ENCODE measurements around the gene CDH24.
A peak's percentile ranks its signal among the peaks of the same experiment; 100 is the strongest.

The CDH24 gene

GRCh38 chr14:23091294-23092225 lies 34.2 kb upstream of the CDH24 start:
- no peak for DNase-seq (ENCODE audit: low read depth, low spot score)

DNA sequence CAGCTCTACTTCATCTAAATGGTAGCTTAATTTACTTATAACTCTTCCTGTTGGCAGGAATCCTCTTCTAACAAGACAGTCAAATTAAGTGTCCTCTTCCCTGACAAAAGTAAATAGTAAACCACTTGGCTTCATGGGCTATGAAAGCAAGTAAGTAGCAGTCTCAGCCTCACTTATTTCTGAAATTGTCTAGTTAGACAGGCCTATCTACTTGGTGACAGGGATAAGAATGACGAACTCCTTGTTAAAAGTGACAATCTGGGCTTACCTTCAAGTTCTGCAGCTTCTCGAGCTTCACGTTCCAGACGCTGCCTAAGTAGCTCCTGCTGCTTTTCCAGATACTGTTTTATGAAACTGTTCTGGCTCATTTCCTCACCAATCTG lies 32.9 kb upstream of the CDH24 start:
- DNase-seq (ENCODE audit: low read depth, low spot score): no peak

- DNase-seq (ENCODE audit: low read depth, low spot score): no peak
These were observed 32.4 kb upstream of the CDH24 start for GRCh38 chr14:23089498-23090253.

GRCh38 chr14:23086565-23086964 lies 29.2 kb upstream of the CDH24 start:
- DNase-seq (ENCODE audit: low read depth, low spot score): no peak

DNA sequence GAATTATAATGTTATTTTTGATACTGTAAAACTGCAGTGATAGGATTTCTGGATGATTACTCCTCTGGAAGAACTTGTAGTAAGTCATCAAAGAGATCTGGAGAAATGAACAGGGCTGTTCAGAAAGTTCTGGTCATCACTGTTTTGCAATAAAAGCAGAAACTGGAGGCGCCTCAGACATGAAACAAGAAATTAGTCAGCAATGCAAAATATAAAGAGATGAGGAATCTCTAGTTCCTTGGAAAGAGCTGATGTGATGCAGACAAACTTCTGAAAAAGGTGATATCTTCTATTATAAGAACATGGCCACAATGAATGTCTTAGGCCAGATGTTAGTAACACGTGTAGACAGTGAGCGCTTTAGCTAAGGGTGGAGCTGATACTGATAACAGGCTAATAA lies 28.1 kb upstream of the CDH24 start:
- DNase-seq (ENCODE audit: low read depth, low spot score): no peak

DNA sequence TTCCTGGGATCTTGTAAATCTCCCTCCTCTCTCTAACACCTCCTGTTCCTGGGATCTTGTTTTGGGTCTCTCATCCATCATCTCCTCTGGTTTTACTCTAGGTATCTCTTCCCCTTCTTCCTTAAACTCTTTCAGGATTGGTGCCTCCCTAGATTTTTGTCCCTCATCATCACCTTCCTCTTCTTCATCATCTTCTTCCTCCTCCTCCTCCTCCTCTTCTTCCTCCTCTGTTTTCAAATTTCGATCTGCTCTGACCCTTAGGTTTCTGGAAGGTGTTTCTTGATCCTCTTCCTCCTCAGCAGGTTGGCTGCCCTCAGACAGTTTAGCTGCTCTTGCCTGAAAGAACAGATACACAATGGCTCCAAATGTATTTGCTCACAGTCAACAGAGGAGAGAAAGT lies 23.2 kb upstream of the CDH24 start:
- DNase-seq (ENCODE audit: low read depth, low spot score): no peak

DNA sequence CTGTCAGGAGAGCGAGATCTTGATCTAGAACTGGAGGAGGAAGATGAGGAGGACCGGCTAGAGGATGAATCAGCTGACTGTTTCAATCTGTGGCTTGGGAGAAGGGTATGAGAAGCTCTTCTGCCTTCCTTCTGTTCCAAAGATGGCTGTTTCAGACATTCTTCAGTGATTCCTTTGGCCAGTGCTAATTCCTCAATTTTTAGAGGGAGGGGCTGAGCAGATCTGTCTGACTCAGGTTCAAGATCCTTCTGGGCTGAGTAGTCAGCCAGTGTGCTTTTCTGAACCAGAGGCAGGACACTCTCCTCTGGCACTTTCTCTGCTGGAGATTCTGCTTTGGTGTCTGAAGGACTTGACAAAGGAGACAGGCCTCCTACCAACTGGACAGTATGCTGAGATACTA lies 22.4 kb upstream of the CDH24 start:
- no peak for DNase-seq (ENCODE audit: low read depth, low spot score)

DNA sequence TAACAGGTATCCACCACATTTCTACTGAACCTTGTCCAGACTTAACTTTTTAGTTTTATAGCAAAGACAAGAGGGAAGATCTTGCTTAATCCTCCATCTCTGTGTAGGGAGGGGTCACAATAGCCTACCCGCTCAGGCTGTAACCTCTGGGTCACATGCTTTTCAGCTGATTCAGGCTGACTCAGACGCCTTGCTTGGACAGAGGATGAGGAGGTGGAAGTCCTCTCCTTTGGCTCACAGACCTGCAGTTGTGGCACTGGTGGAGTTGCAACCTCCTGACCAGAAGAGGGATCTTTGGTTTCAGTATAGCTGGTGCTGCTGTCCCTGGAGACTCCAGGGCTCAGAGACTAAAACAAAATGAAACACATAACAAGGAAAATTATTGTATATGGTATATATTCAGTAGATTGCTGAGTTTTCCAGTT lies 21.4 kb upstream of the CDH24 start:
- DNase-seq (ENCODE audit: low read depth, low spot score): no peak

DNA sequence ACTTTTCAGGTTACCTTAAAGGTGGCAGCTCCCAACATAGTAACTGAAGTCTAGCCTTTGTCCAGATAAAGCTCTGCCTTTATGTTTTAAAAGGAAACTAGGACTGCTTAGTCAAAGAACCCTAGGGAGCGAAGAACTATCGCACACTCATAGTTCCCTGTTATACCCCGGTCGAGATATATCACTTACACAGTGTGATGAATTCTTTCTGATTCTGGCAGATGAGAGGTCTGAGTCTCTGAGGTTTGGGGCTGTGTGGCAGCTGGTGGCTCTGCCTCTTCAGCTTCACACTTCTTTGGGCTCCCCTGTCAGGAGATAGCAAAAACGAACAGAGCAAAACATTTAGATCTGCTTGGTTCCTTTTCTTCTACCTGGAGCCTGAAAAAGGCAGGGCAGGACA lies 20.6 kb upstream of the CDH24 start:
- no peak for DNase-seq (ENCODE audit: low read depth, low spot score)

DNA sequence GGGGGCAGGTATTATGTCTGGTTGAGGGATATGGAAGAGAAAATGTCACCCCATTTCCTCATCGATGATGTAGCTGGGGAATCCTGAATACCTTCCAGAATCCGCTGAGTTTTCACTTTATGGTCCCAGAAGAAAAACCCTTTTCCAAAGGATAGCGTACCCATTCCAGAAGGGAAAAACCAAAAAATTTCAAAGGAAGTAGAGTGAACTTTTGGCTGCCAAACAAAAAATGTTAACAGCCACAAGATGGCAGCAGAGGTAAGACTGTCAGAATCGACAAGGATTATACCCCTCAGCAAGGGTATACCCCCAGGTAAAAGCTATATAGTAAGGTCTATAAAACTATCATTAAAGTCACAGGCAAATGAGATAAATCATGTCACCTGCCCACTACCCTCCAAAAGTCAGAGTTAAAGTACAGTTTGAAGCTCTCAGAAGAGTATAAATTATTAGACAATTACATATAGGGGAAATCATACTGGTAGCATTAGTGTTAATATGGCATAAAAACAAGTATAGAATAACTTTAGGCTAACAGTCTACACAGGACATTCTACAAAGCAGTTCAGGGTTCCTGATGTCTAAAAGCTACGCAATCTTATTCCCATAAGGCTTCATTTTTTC lies 19.6 kb upstream of the CDH24 start:
- DNase-seq (ENCODE audit: low read depth, low spot score): no peak

DNA sequence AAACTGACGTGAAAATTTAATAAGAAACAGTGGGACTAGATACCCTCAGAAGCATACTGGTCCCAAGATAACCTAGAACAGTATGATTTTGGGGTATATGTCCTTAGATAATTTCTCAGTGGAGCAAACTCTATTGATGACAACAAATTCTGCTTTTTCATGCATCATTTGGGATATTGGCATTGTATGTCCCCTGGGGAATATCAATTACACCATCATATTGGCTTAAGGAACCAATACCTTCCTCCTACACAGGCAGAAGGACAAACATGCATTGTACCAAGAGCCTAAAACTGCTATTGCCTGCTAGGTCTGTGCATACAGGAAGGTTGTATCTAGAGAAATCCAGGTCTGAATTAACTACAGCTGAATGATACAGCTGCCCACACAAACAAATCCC lies 17.6 kb upstream of the CDH24 start:
- no peak for DNase-seq (ENCODE audit: low read depth, low spot score)

DNA sequence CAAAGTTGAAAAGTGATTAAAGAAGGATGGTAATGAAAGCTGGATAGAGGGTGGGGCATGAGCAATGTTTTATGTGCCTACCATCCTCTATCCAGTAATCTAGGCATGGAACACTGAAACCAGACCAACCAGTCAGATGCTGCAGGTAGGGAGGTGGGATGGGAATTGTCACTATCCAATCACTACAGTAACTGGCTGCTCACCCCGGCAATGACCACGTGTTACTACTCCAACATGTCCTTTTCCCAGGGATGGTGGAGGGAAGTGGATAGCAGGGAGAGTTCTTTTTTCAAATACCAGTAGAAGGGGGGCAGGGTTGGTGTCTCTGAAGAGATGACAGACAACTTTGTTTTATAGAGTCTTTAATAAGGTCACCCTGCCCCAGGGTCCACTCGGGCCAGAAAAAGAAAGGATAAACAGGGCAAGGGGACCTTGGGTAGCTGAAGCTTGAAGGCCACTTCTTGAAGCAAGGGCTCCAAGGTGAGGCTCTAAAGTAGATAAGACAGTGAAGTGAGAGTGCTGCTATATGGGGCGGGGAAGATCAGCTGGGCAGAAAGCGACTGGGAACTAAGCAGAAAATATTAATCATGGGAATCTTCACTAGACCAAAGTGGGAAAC lies 14.7 kb upstream of the CDH24 start:
- no peak for DNase-seq (ENCODE audit: low read depth, low spot score)

DNA sequence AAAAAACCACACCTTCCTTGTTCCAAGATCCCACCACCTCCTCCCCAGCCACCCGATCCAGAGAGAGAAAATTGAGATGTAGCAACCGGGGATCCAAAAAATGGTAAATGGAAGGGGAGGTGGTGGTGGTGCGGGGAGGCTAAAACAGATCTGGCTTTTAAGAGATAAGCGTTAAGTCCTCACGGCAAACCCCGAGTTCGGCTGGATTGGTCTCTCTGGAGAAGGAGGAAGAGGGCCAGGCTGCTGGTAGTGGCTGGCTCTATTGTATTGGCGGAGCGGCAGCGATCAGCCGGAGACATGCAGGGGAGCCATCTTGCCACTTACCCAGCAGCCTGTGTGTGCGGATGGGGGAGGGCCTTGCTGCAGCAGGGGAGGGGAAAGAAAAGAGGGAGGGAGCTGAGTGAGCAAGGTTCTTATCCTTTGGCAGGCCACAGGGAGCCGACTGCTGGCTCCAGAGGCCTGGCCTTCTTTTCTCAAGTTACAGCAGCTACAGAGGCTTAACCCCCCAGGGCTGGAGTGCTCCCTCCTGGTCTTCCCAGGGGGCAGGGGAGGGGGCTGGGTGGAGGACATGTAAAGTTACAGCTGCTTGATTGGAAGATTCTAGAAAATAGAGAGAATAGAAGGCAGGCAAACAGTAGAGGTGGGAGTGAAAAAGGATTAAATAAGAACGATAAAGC lies 14.1 kb upstream of the CDH24 start:
- peak; percentile 54 for DNase-seq (ENCODE audit: low read depth, low spot score)

- DNase-seq (ENCODE audit: low read depth, low spot score): no peak
These were observed 13.2 kb upstream of the CDH24 start for GRCh38 chr14:23070262-23071129.

GRCh38 chr14:23069413-23069806 lies 12.1 kb upstream of the CDH24 start:
- DNase-seq (ENCODE audit: low read depth, low spot score): no peak

- DNase-seq (ENCODE audit: low read depth, low spot score): peak; percentile 60
These were observed 11.6 kb upstream of the CDH24 start for GRCh38 chr14:23068789-23069412.

DNA sequence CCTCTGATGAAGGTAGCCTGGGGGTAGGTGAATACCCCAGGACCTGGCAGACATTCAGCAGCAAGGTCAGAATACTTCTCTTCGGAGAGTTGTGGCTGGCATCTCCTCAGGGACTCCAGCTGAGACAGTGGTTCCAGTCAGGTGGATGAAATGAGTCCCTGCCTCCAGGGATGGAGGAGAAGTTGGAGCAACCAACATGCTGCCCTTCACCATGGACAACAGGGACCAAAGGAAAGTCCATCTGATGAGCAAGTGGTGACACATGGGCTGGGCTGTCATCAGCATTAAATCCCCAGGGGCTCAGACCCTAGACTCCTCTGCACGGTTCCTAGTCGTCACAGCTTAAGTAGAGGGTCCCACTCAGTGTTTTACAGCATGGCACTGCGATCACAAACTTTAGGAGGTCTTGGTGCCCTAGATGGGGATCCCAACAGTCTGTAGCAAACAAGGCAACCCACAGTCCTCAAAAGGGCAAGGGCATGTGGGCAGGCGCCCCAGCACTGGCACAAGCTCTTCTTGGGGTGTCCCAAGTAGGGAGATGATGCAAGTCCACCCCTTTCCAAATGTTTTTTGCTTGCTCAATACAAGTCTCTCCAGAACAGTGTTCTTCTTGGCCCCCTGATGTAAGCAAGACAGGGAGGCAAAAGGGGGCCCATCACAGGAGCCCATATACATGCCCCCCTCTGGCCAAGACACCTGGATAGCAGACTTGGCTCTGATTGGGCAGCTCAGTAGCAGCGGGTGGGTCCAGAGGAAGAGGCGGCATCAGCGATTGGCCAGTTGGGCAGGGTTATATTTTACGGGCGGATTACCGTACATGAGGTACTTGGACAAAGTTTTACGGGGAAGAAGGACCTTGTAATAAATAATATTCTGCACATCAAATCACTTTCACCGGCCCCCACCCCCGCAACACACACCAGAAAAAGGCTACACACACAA lies 10.8 kb upstream of the CDH24 start:
- no peak for DNase-seq (ENCODE audit: low read depth, low spot score)

DNA sequence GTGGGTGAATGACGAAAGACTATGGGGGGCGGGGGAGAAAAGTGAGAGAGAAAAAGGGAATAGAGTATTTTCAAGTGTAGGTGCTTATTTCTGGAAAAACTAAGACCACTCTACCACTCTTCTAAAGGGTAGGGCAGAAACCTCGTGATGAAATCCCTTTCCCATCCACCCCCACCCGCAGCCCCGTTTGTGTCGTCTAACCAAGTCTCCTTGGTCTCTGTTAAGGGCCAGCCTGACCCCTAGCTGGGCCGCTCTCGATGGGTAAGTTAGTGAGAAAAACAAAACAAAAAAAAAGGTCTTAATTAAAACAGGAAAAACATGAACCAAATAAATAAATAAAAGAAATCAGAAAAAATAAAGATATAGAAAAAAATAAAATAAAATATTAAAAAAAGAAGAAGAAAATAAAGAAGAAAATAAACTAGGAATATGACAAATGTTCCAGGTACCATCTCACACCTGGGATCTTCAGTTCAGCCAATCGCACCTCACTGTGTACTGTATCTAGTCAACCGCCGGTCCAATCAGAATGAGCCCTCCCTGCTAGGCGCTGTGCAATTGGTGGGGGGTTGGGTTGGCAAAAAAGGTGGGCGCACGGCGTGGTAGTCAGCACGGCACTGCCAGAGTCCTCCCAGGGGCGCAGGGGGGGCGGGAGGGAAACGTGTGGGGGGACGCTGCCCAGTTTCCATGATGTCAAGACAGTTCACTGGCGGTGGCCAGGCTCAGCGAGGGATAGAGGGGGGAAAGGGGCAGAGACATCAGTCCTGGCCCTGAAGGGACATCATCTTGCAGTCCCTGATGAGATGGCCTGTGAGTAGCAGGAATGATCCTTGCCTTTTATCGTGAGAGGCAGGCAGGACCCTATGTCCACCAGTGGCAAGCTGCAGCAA lies 9.8 kb upstream of the CDH24 start:
- no peak for DNase-seq (ENCODE audit: low read depth, low spot score)
